ENCODE measurements around the gene C16orf96.
A peak's percentile ranks its signal among the peaks of the same experiment; 100 is the strongest.

The C16orf96 gene

GRCh38 chr16:4529085-4530060 is 26.8 kb upstream of the C16orf96 start:
- Histone ChIP-seq H3F3A (ENCODE audit: insufficient read depth, low read length) (no peaks in the 10 kb centered on the region), H3K4me1 (ENCODE audit: insufficient read depth, low read length, severe bottlenecking) (peaks cover 38% of the 10 kb centered on the region), H3K27me3 (ENCODE audit: insufficient read depth, low read length) (no peaks in the 10 kb centered on the region), H3K79me2 (ENCODE audit: insufficient read depth, low read length) (no peaks in the 10 kb centered on the region), H3K9me3 (ENCODE audit: low read length) (no peaks in the 10 kb centered on the region), H3K36me3 (ENCODE audit: insufficient read depth, low read length) (no peaks in the 10 kb centered on the region), H3K4me2 (ENCODE audit: low read length) (peak overlapping the region; percentile 49), H3K4me3 (ENCODE audit: low read depth, low read length, poor library complexity, severe bottlenecking) (peak overlapping the region; percentile 5), H3K9ac (ENCODE audit: low read length) (peak overlapping the region; percentile 36), H4K20me1 (ENCODE audit: insufficient read depth, low read length) (no peaks in the 10 kb centered on the region), H3K9me2 (ENCODE audit: low read depth, low read length) (no peaks in the 10 kb centered on the region), H2AFZ (ENCODE audit: low read length) (peak overlapping the region; percentile 40; the same call in 1 of the 2 replicates), H3K27ac (ENCODE audit: low read depth, low read length, poor library complexity, severe bottlenecking) (peak overlapping the region; percentile 86)
- TF ChIP-seq, protein P1, sequence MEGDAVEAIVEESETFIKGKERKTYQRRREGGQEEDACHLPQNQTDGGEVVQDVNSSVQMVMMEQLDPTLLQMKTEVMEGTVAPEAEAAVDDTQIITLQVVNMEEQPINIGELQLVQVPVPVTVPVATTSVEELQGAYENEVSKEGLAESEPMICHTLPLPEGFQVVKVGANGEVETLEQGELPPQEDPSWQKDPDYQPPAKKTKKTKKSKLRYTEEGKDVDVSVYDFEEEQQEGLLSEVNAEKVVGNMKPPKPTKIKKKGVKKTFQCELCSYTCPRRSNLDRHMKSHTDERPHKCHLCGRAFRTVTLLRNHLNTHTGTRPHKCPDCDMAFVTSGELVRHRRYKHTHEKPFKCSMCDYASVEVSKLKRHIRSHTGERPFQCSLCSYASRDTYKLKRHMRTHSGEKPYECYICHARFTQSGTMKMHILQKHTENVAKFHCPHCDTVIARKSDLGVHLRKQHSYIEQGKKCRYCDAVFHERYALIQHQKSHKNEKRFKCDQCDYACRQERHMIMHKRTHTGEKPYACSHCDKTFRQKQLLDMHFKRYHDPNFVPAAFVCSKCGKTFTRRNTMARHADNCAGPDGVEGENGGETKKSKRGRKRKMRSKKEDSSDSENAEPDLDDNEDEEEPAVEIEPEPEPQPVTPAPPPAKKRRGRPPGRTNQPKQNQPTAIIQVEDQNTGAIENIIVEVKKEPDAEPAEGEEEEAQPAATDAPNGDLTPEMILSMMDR (IDR thresholded peaks at IDR 0.05; ENCODE audit: low read length), result no peak
- no peak for TF ChIP-seq EZH2 (IDR thresholded peaks at IDR 0.05; ENCODE audit: borderline replicate concordance, low read length)

- TF ChIP-seq EZH2 (IDR thresholded peaks at IDR 0.05; ENCODE audit: borderline replicate concordance, low read length), result no peak
- TF ChIP-seq, protein P1 (IDR thresholded peaks at IDR 0.05; ENCODE audit: low read length), result no peak
These were observed 24.3 kb upstream of the C16orf96 start for GRCh38 chr16:4531811-4532210.

GRCh38 chr16:4532238-4532637 is 23.9 kb upstream of the C16orf96 start:
- H3K4me3 ChIP-seq (ENCODE audit: low read depth, low read length, poor library complexity, severe bottlenecking), result no peak overlapping the region
- no peaks in the 10 kb centered on the region for H3K36me3 ChIP-seq (ENCODE audit: insufficient read depth, low read length)
- no peak overlapping the region for H2AFZ ChIP-seq (ENCODE audit: low read length)
- peaks cover 32% of the 10 kb centered on the region for H3K4me1 ChIP-seq (ENCODE audit: insufficient read depth, low read length, severe bottlenecking)
- TF ChIP-seq, protein P1 (IDR thresholded peaks at IDR 0.05; ENCODE audit: low read length), result no peak
- no peak for TF ChIP-seq EZH2 (IDR thresholded peaks at IDR 0.05; ENCODE audit: borderline replicate concordance, low read length)
- H3K27ac ChIP-seq (ENCODE audit: low read depth, low read length, poor library complexity, severe bottlenecking), result no peak overlapping the region
- H3K9me3 ChIP-seq (ENCODE audit: low read length), result no peaks in the 10 kb centered on the region
- no peak overlapping the region for H3K9ac ChIP-seq (ENCODE audit: low read length)
- H3K79me2 ChIP-seq (ENCODE audit: insufficient read depth, low read length), result no peaks in the 10 kb centered on the region
- no peaks in the 10 kb centered on the region for H4K20me1 ChIP-seq (ENCODE audit: insufficient read depth, low read length)
- no peak overlapping the region for H3K4me2 ChIP-seq (ENCODE audit: low read length)
- no peaks in the 10 kb centered on the region for H3K9me2 ChIP-seq (ENCODE audit: low read depth, low read length)
- H3K27me3 ChIP-seq (ENCODE audit: insufficient read depth, low read length), result no peaks in the 10 kb centered on the region
- no peaks in the 10 kb centered on the region for H3F3A ChIP-seq (ENCODE audit: insufficient read depth, low read length)

More at GRCh38 chr16:4531811-4532210, 24.3 kb upstream of the C16orf96 start:
- H3K9me3 ChIP-seq (ENCODE audit: low read length), result no peaks in the 10 kb centered on the region
- no peak overlapping the region for H3K27ac ChIP-seq (ENCODE audit: low read depth, low read length, poor library complexity, severe bottlenecking)
- no peaks in the 10 kb centered on the region for H3K36me3 ChIP-seq (ENCODE audit: insufficient read depth, low read length)
- H3K4me1 ChIP-seq (ENCODE audit: insufficient read depth, low read length, severe bottlenecking), result peaks cover 36% of the 10 kb centered on the region
- H3K9me2 ChIP-seq (ENCODE audit: low read depth, low read length), result no peaks in the 10 kb centered on the region
- H3K27me3 ChIP-seq (ENCODE audit: insufficient read depth, low read length), result no peaks in the 10 kb centered on the region
- no peak overlapping the region for H2AFZ ChIP-seq (ENCODE audit: low read length)
- no peak overlapping the region for H3K9ac ChIP-seq (ENCODE audit: low read length)
- H3F3A ChIP-seq (ENCODE audit: insufficient read depth, low read length), result no peaks in the 10 kb centered on the region
- H3K79me2 ChIP-seq (ENCODE audit: insufficient read depth, low read length), result no peaks in the 10 kb centered on the region
- H3K4me2 ChIP-seq (ENCODE audit: low read length), result no peak overlapping the region
- H4K20me1 ChIP-seq (ENCODE audit: insufficient read depth, low read length), result no peaks in the 10 kb centered on the region
- H3K4me3 ChIP-seq (ENCODE audit: low read depth, low read length, poor library complexity, severe bottlenecking), result no peak overlapping the region

All from OCI-LY1 (cell line).